Muscle layer of duodenum (tissue), 2 donors: ENCODE results near the gene SPNS2.
A peak's percentile ranks its signal among the peaks of the same experiment; 100 is the strongest.

Experiments used
- H3K27ac ChIP-seq: one replicate; pipeline ENCODE4 v1.7.0; 2013; ENCODE audit warnings: mild to moderate bottlenecking, low read length
- H3K27me3 ChIP-seq: one replicate; pipeline ENCODE4 v1.7.0; 2013; ENCODE audit warnings: low read depth, mild to moderate bottlenecking, control low read depth, low read length
- H3K36me3 ChIP-seq, 2 donors: one replicate each; pipeline ENCODE4 v1.7.0; 2013; ENCODE audit warnings: low read length in 2 of 2, control low read depth in 1 of 2, mild to moderate bottlenecking in 1 of 2; ENCODE audit not compliant: insufficient read depth in 2 of 2, control insufficient read depth in 1 of 2
- H3K4me1 ChIP-seq, 2 donors: one replicate each; pipeline ENCODE4 v1.7.0; 2013; ENCODE audit warnings: low read length in 2 of 2, mild to moderate bottlenecking in 2 of 2, control low read depth in 1 of 2, moderate library complexity in 1 of 2; ENCODE audit not compliant: insufficient read depth in 2 of 2, control insufficient read depth in 1 of 2
- H3K4me3 ChIP-seq, 2 donors: one replicate each; pipeline ENCODE4 v1.7.0; 2013; ENCODE audit warnings: low read length in 2 of 2, low read depth in 1 of 2, mild to moderate bottlenecking in 1 of 2
- H3K9me3 ChIP-seq, 2 donors: one replicate each; pipeline ENCODE4 v1.7.0; 2013; ENCODE audit warnings: low read length in 2 of 2, control low read depth in 1 of 2, mild to moderate bottlenecking in 1 of 2; ENCODE audit not compliant: control insufficient read depth in 1 of 2
- donor health status: healthy.

The SPNS2 gene

GRCh38 chr17:4559966-4560365, 61.3 kb downstream of the SPNS2 start:
- H3K27ac ChIP-seq = peak overlapping the region; percentile 63

GRCh38 chr17:4560421-4560820, 61.7 kb downstream of the SPNS2 start, which contains the start of gene GGT6:
Gene GGT6 (minus strand): TSS chr17:4560577. CDS start chr17:4560521, 56 bp downstream.
- H3K36me3 ChIP-seq = no peaks in the 10 kb centered on the region
- peak within 1 kb of the TSS in 1 of 2 donors; percentile 50 for H3K4me3 ChIP-seq
- H3K27me3 ChIP-seq = no peaks in the 10 kb centered on the region
- peaks cover 8 to 16% of the 10 kb centered on the region in 2 donors for H3K4me1 ChIP-seq
- peak within 1 kb of the TSS; percentile 63 for H3K27ac ChIP-seq
- no peaks in the 10 kb centered on the region for H3K9me3 ChIP-seq

More at GRCh38 chr17:4559966-4560365, 61.3 kb downstream of the SPNS2 start:
- Histone ChIP-seq H3K4me1 (peaks cover 8 to 16% of the 10 kb centered on the region in 2 donors), H3K4me3 (peak overlapping the region in 1 of 2 donors; percentile 50), H3K9me3 (no peaks in the 10 kb centered on the region), H3K27me3 (no peaks in the 10 kb centered on the region), H3K36me3 (no peaks in the 10 kb centered on the region)

- no peak overlapping the region for H3K27ac ChIP-seq
- H3K9me3 ChIP-seq = no peaks in the 10 kb centered on the region
- H3K27me3 ChIP-seq = no peaks in the 10 kb centered on the region
- H3K4me3 ChIP-seq = no peak overlapping the region
- peaks cover 4 to 14% of the 10 kb centered on the region in 2 donors for H3K4me1 ChIP-seq
- H3K36me3 ChIP-seq = no peaks in the 10 kb centered on the region
Observed at GRCh38 chr17:4560837-4561256, 62.2 kb downstream of the SPNS2 start.

GRCh38 chr17:4562015-4562969, 63.6 kb downstream of the SPNS2 start:
- Histone ChIP-seq H3K9me3 (no peaks in the 10 kb centered on the region), H3K4me3 (peak overlapping the region in 1 of 2 donors; percentile 18), H3K4me1 (peaks cover 4 to 11% of the 10 kb centered on the region in 2 donors), H3K36me3 (no peaks in the 10 kb centered on the region), H3K27me3 (no peaks in the 10 kb centered on the region), H3K27ac (peak overlapping the region; percentile 45)

- Histone ChIP-seq H3K36me3 (no peaks in the 10 kb centered on the region), H3K4me1 (peaks cover 4 to 11% of the 10 kb centered on the region in 2 donors), H3K27ac (no peak overlapping the region), H3K27me3 (no peaks in the 10 kb centered on the region), H3K9me3 (no peaks in the 10 kb centered on the region), H3K4me3 (no peak overlapping the region)
Observed at GRCh38 chr17:4565209-4566141, 66.8 kb downstream of the SPNS2 start.

GRCh38 chr17:4566785-4567184, 68.1 kb downstream of the SPNS2 start:
- H3K27ac ChIP-seq = no peak overlapping the region
- peaks cover 4 to 11% of the 10 kb centered on the region in 2 donors for H3K4me1 ChIP-seq
- no peaks in the 10 kb centered on the region for H3K27me3 ChIP-seq
- H3K4me3 ChIP-seq = no peak overlapping the region
- H3K36me3 ChIP-seq = no peaks in the 10 kb centered on the region
- no peaks in the 10 kb centered on the region for H3K9me3 ChIP-seq

- no peaks in the 10 kb centered on the region for H3K9me3 ChIP-seq
- no peak overlapping the region for H3K4me3 ChIP-seq
- H3K36me3 ChIP-seq = no peaks in the 10 kb centered on the region
- H3K4me1 ChIP-seq = peaks cover 0 to 4% of the 10 kb centered on the region in 2 donors
- H3K27me3 ChIP-seq = no peaks in the 10 kb centered on the region
- H3K27ac ChIP-seq = no peak overlapping the region
Observed at GRCh38 chr17:4569591-4569990, 70.9 kb downstream of the SPNS2 start.

GRCh38 chr17:4572131-4572530, 73.5 kb downstream of the SPNS2 start:
- Histone ChIP-seq H3K27me3 (no peaks in the 10 kb centered on the region), H3K4me3 (no peak overlapping the region), H3K36me3 (no peaks in the 10 kb centered on the region), H3K4me1 (no peaks in the 10 kb centered on the region), H3K9me3 (no peaks in the 10 kb centered on the region), H3K27ac (no peak overlapping the region)

GRCh38 chr17:4573115-4573514, 74.4 kb downstream of the SPNS2 start:
- Histone ChIP-seq H3K27ac (no peak overlapping the region), H3K4me1 (no peaks in the 10 kb centered on the region), H3K4me3 (no peak overlapping the region), H3K27me3 (no peaks in the 10 kb centered on the region), H3K36me3 (no peaks in the 10 kb centered on the region), H3K9me3 (no peaks in the 10 kb centered on the region)

GRCh38 chr17:4573669-4574068, 75.0 kb downstream of the SPNS2 start:
- H3K27ac ChIP-seq = no peak overlapping the region

More at GRCh38 chr17:4573669-4574068, 75.0 kb downstream of the SPNS2 start:
- Histone ChIP-seq H3K27me3 (no peaks in the 10 kb centered on the region), H3K4me3 (no peak overlapping the region), H3K4me1 (no peaks in the 10 kb centered on the region), H3K9me3 (no peaks in the 10 kb centered on the region), H3K36me3 (no peaks in the 10 kb centered on the region)
